Stimulated activated CD4-positive, alpha-beta T cell treated with anti-CD3 and anti-CD28 coated beads, Interleukin-4, amount 100 ng/mL, for 48 hours (primary cell): Measurements from ENCODE around the gene MS4A6E.
"Not testable (repeated sequence)": the region's sequence is repeated elsewhere in the genome, so short reads cannot be mapped to it uniquely, and the experiment has no call there.

Source experiments
- DNase-seq, 2 donors: peaks; one replicate each; pipeline ENCODE4 v3.0.0-alpha.2; 2020; ENCODE audit warnings: low read depth in 2 of 2

MS4A6E gene

DNA sequence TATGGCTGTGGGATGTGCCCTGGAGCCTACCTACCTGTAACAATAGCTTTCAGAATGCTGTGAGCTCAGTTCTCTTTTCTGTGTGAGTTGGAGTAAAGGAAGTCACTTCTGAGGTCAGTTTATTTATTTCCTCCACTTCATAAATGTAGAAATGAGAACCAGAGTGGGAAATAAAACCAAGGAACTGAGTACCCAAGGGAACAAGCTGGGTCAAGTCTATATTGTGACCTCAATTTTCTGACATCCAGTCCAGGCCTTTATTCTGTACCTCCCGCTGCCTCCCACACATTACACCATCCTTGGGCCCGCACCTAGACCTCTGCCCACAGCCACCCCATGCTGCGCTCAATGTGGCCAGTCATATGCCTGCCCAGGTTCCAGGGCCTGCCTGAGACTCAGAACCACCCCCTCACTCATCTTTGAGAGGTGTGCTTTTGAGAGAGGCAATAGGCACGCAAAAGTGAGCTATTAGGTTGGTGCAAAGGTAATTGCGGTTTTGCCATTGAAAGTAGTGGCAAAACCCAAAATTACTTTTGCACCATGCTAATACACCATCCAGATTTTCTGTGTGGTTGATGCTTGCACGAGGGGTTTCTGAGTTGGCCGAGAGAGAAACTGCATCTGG lies 9.8 kb downstream of the MS4A6E start:
- no peak for DNase-seq

DNA sequence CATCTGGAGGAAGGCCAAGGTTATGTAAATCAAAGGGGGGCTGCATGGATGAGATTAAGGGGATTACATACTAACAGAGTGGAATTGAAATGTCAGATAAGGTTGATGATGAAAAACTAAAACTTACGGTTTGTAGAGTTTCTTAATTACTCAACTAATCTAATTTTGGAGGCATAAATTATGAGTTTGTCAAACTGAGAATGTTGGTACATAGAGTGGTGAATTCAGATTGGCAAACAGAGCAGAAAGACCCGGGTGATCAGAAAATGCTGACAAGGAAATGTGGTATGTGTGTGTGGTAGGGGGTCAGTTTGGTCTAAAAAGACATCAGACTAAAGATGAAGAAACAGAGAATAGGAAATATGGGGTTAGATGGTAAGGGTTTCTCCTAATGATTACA lies 11.0 kb downstream of the MS4A6E start:
- no peak for DNase-seq

DNA sequence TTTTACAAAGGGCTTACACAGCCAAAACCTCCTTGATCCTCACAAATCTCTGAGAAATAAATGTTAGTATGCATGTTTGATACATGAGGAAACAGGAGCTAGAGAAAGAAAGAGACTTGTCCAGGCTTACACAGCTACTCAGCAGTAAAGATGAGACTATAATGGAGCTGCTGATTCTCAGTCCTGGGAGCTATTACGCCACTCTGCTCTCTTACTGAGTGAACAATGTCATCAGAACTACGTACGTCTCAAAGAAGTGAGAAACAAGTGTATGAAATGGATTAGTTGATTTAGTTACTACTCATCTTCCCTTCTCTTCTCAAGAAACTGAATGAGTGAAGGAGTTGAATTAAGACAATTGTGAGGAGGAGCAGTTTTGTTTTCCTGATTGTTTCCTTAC lies 12.3 kb downstream of the MS4A6E start:
- no peak for DNase-seq

DNA sequence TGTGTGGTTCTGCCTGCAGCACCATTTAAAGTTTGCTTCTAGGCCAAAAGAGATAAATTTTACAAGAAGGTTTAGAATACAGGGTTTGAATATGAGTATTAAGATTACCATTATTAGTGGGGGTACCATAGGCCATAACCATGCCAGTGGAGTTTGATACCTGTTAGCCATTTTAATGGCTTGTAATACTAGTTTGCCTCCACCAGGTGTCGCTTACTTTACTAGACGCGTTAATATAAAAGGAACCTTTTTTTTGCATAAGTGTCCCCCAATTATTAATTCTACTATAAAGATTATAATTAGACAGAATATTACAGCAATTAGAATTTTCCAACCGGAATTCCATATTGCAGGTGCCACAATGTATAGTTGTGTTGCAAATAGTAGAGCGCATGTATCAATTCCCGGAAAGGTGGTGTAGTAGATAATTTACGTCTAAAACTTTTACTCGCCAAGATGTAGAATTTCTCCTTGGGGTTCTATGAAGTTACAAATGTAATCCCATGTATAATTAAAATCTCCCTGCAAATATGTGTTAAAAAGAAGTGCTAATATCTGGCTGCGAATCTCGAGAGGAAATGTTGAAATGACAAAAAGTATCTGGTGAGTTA lies 16.1 kb downstream of the MS4A6E start:
- DNase-seq: no peak

DNA sequence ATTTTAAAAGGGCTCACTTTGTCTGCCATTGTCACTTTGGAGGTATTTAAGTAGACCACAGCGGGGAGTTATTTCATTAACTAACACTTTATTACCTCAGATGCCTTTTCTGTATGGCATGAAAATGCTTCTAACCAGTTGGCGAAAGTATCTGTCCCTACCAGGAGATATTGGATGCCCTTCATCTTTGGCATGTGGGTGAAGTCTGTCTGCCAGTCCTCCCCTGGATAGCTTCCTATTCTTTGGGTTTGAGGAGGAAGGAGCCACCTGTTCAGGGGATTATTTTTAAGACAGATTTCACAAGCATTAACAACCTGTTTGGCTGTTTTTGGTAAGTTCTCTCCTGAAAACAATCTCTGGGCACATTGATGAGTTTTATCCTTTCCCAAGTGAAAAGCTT lies 17.1 kb downstream of the MS4A6E start:
- DNase-seq: no peak

DNA sequence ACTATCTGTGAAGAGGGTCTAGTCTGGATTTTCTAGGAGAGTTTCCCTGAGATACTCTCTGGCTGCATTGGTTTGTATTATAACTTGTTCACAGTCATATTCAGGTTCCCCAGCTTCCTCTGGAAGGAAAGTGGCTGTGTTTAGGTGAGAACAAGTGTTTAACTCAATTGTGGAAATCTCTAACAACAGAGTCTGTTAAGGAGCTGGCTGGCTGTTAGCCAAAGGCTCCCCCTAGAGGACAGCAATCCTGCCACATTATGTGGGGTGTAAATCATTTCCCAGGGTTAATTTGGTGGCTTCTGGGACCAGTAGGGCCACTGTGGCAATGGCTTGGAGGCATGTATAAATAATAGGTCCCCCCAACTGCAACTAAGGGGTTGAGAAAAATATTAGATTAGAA lies 18.4 kb downstream of the MS4A6E start:
- peak in 1 of 2 donors; percentile 11 for DNase-seq

DNA sequence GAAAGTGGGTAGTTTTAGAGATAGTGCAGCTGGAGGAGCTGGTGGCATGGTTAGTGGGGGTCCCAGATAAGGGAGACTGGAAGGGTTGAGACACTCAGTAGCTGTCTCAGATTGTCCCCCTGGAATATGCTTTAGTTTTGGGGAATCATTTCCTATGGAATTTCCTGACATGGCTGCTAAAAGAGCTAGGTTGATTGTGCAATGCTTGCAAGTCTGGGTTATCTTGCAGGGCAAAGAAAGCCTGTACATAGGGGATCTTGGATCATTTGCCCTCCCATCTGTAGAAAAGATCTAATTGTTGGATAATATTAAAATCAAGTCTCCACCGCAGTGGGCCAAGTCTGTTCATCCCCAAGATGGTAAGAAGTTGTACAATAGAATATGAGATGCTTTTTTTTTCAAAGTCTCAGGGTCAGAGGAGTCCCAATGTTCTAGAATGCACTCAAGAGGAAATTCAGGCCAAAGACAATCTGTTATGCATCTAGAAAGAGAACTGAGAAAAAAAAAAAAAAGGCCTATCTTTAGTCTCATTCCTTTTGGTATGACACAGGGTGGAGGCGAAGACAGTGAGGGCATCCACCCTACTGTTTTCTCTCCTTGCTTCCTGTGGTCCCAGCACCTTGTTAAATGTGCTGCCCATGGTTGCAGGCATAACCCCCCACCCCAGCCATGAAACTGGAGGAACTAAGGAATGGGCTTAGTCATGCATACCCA lies 20.2 kb downstream of the MS4A6E start:
- DNase-seq: no peak

DNA sequence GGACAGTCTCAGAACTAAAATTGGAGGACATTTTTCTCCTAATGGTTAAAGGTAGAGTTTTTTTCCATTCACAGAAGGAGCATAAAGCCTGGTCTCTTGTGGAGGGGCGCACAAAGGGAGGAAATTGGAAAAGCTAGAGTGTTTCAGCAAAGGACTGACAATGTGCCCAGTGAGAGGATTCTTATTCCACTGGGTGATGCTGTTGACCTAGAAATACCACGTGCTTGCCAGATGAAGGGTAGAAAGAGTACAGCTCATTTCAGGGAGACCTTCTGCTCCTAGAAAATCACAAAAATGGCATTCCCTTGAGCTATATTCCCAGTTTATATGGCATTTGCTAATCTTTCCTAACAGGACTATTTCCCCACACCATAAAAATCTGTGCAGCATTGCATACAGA lies 21.1 kb downstream of the MS4A6E start:
- no peak for DNase-seq

DNA sequence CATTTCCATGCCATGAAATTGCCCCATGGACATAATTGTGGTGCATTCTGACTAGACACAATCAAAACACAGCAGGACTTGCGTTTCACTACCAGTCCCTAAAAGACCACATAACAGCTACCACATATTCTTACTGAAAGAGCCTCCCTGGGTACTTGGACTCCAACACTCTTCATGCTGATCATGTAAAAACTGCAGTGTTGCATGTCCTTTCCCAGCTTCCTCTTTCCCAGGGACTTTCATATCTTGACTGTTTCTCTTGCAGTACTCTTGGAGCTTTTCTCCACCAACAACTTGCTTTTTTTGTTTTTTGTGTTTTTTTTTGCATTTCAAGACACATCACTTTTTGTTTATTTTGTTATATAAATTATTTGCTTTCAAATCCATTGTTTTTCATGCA lies 22.9 kb downstream of the MS4A6E start:
- DNase-seq: no peak

DNA sequence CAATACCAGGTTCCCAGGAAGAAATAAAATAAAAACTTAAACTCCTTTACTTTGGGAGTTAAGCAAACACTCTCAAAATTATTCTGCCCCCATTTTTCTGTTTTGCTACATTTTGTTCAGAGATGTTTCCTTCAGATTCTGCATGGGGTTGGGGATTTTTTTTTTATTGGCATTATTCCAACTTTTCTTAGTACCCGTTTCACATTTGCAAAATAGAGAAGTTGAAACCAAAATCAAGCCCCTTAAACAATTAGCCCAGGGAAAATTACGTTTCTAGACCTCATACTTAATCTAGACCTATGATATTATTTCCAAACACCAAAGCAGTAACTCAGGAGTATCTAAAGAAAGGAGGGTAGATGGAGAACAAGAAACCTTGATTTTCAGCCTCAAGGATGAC lies 30.7 kb downstream of the MS4A6E start:
- no peak for DNase-seq

DNA sequence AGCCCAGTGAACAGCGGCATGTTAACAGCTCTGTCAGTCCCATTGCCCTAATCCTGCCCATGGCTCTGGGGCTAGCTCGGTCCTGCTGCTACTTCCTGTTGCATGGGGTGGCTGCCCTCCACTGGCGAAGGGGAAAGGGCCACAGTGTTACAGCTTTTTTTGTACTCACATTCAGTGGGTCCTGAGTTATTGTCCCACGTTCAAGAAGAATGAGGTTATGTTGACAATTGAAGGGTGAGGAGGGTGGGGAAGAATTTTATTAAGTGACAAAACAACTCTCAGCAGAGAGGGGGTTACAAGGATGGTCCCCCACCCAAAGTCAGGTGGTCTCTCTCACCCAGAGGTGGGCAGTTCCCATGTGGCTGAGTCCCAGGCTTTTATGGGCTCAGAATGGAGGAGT lies 33.6 kb downstream of the MS4A6E start:
- DNase-seq: no peak

DNA sequence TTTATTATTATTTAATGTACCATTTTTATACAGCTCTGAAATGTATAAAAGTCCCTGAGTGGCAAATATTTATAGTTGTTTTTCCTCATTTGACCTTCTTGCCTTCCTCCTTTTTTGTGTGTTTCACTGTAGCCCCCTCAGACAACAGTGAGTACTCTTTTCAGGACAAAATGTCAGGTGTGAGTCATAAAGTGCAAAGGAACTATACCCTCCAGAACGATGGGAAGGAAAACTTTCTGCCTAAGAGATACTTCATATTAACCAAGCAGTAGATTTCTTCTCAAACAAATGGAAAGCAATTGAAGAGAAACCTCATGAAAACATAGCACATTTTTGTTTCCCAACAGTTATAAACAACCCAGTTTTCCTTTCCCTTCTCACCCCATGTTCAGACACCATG lies 35.2 kb downstream of the MS4A6E start:
- no peak for DNase-seq

DNA sequence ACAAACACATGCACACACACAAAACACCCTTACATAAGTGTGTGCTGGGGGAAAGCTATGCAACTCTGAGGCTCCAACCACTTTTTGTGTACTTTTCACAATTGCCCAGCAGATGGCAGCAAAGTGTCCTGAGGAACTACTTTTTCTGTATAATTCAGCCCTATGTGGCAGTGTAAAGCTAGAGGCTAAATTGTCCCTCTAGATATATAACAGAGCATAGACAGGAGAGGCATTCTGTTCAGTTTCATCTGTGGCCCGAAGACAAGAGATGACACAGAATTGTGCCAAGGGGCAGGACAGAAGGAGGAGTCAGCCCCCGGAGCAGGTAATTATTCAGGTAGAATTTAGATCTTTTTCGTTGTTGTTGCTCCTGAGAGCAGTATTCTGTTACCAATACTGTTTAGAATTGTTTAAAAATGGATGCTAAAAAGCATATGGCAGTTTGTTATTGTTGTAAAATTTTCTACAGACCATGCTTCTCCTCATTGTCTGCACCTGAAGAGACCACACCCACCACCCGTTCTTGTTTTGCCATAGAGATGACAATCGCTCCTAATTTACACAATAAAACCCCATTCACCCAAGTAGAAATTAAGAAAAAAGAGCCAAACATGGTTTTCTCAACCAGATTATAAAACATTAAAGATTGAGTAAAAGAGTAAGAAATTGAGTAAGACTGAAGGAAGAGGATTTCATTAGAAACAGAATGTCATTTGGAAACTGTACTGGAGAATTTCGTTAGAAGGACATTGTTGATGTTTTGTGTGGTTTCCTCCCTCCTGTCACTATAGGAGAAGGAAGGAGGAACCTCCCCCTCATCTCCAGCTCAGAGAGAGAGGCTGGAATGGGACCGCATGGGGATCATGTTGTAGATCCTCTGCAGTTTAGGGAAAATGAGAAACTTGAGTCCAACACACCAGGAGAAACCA lies 36.8 kb downstream of the MS4A6E start:
- peak; percentile 31 to 35 for DNase-seq

DNA sequence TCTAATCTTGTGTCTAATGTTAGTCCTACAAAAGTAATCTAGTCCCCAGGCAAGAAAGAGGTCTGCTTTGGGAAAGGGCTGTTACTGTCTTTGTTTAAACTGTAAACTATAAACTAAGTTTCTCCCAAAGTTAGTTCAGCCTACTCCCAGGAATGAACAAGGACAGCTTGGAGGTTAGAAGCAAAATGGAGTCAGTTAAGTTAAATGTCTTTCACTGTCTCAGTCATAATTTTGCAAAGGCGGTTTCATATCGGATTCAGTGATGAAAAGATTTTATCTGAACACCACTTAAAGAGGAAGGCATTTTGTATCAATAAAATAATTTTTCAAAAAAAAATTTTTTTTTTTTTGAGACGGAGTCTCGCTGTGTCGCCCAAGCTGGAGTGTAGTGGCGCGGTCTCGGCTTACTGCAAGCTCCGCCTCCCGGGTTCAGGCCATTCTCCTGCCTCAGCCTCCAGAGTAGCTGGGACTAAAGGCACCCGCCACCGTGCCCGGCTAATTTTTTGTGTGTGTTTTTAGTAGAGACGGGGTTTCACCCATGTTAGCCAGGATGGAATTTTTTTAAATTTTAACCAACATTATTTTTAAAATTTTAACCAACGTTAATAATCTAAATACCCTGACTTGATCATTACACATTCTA lies 39.3 kb downstream of the MS4A6E start:
- DNase-seq: not testable (repeated sequence)

DNA sequence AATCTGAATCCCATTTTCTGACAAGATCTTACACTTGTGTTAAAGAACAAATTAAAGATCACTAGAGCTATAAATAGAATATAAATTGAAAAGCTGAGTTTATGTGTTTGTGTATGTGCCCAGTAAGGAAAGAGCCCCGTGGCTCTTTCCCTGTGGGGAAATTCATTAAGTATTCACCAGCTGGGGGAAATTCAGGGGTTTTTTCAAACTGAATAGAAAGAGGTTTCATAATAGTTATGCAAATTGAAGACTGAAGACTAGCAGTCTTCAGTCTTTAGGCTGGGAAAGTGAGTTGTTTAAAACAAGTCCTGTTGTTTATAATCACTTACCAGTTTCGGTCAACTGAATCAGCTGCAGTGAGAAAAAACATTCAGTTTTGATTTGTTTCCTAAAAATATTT lies 40.0 kb downstream of the MS4A6E start:
- DNase-seq: no peak

DNA sequence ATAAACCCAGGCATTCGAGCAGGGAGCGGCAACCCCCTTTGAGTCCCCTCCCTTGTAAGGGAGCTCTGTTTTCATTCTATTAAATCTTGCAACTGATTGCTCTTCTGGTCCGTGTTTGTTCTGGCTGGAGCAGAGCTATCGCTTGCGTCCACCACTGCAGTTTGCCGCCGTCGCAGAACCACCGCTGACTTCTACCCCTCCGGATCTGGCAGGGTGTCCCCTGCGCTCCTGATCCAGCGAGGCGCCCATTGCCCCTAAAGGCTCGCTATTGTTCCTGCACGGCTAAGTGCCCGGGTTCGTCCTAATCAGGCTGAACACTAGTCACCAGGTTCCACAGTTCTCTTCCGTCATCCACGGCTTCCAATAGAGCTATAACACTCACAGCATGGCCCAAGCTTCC lies 40.8 kb downstream of the MS4A6E start:
- no peak for DNase-seq

DNA sequence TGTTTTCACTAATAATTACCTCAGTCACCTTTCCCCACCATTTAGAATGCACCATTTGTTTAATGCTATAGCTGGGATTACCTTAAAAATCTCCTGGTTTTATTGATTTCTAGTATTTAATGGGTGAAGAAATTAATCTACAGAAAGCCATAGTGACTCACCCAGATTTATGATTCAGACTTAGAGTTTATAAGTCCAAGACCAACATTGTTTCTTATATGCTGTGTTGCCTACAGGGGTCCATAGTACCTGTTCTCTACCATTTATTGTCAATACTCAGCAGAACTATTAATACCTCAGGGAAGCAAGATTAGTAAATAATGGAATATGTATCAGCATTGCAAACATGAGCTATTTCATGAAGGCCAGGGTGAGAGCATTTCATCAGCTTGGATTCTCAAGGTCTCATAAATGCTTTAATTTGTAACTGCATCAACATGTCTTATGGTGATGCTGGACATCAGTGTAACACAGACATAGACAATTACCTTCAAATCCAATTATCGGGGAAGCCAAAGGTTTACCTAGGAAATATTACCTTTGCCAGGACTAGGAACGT lies 43.3 kb downstream of the MS4A6E start:
- no peak for DNase-seq

DNA sequence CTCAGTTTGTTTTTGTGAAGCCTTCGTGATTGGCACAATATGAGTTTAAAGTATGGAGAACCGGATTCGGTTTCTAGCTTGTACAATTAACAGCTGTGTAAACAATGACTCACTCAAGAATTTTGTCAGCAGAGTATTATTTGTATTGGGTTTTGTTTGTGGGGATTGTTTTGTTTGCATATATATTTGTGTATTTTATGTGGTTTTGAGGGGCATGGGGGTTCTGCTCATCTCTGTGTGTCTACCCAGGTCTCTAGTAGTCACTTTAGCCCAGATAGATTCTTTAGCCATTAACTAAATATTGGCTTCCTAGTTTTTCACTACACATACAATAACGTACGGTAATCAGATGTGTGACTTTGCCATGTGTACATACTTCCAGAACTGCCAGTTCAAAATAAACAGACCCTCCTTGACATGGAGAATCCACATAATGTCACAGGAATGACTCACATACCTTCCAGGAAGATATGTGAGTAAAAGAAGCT lies 43.8 kb downstream of the MS4A6E start:
- no peak for DNase-seq

DNA sequence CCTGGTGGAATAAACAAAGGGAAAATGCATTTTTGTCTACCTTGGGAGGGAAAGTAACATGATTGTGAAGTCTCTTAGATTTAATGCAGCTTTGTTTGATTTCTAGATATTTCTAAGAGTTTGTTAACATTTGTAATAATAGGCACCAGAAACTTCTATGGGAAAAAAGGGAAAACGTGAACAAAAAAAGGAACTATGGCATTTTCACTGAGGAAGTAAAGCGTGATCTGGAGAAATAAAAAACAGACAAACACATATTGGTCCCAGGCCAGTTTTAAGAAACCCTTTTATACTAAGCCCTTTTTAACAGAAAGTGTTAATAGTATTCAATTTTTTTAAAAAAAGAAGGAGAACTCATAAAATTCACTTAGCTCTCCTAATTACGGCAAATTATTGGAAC lies 44.3 kb downstream of the MS4A6E start:
- no peak for DNase-seq

DNA sequence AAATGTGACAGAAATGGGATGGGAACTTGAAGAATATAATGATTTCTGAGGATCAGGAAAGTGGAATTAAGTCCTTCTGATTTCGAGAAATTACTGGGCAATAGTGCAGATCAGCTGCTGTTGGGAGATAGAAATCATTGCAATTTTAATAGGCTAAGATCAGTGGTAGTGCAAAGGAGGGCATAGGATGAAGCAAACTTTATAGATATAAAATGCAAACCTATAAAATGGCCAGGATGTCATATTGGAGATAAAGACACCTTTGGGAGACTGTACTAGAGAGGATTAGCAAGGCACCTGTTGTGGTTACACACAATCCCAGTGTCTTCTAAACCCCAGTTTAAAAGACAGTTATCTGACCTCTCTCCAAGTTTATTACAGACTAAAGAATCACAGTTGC lies 44.8 kb downstream of the MS4A6E start:
- no peak for DNase-seq

DNA sequence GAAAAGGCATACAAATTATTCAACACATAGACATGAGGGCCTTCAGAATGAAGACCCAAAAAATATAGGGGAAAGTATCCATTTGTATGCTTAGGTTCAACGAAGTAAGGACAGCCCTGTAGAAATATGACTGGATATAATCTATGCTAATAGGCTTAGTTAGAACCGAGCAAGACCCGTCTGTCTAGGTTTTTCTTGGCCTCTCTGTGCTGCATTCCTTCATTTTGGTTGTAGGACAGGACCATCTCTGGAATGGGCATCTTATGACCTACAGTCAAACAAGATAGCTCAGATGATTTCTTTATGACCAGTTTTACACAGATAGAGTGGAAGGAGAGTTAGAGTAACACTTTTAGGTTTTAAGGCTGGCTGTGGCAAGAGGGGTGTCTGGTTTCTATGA lies 45.7 kb downstream of the MS4A6E start:
- no peak for DNase-seq
